ENCODE data around the gene OS9.

GRCh38 chr12:57672801-57673200, 21.1 kb upstream of the OS9 start:
- TF ChIP-seq CTCF (conservative IDR thresholded peaks at IDR 0.05) = no peak
- TF ChIP-seq ZFX (IDR thresholded peaks at IDR 0.05) = no peak
